ENCODE measurements around the gene ATXN2. TPM values are rescaled to one million over a fixed set of nuclear protein-coding genes. Genes with fewer than 3 reads are reported as not detected.

The ATXN2 gene
- total and polyA plus RNA-seq, 2 of the 4 experiments (the other 2 are of a cell fraction) = 12.4 to 66.5 TPM

DNA sequence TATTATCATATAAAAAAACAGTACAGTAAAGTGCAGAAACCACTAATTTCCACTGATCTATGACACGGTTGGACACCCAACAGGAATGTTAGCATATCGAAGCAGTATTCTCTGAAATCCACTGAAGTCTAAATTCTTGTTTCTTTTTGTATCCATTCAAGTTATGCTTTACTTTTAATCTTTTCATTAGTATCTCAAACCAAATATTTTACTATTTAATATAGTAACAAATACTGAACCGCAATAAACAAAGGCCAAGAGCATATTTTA is 41.1 kb downstream of the ATXN2 start:
- H4K8ac ChIP-seq (ENCODE audit: low read depth in 2 of 2, low read length in 2 of 2) = no peak overlapping the region
- H3K18ac ChIP-seq (ENCODE audit: low read depth, low read length) = no peak overlapping the region
- H2AFZ ChIP-seq (replicated peaks; ENCODE audit: low read length, poor library complexity) = no peak overlapping the region
- no peak overlapping the region for H3K4ac ChIP-seq (ENCODE audit: low read depth, low read length)
- no peak overlapping the region for H2BK120ac ChIP-seq (ENCODE audit: low read depth, low read length)
- H2BK20ac ChIP-seq (ENCODE audit: low read depth, low read length) = no peak overlapping the region
- no peak overlapping the region for H3K4me2 ChIP-seq (ENCODE audit: low read depth, low read length)
- no peak overlapping the region for H2AK9ac ChIP-seq (replicated peaks; ENCODE audit: low read depth, low read length, poor library complexity)
- H3K4me1 ChIP-seq (ENCODE audit: control insufficient read depth, insufficient read depth, low read length) = peaks cover 9% of the 10 kb centered on the region
- ChIA-PET POLR2A (ENCODE audit: unreplicated experiment) (no interaction called here), CTCF (interaction anchor here (1.0 kb wide), 1 partner anchor 14 kb away, joined by 3 read pairs; no protein-coding TSS in a partner anchor)
- no peak; the same call in 1 of the 2 replicates for ATAC-seq (ENCODE audit: low read depth)
- no peak for DNase-seq
- H2BK5ac ChIP-seq (ENCODE audit: low read depth, low read length, poor library complexity, severe bottlenecking) = no peak overlapping the region
- H3K14ac ChIP-seq (replicated peaks; ENCODE audit: low read depth, low read length) = no peak overlapping the region
- H3K9me1 ChIP-seq (ENCODE audit: insufficient read depth, low read length) = 0 out of 2 replicates have a peak, but pooled peaks cover 7% of the 10 kb centered on the region
- H3K56ac ChIP-seq (ENCODE audit: extremely low read depth, insufficient read depth, low read length) = no peak overlapping the region
- H3K9ac ChIP-seq (ENCODE audit: low read depth, low read length) = no peak overlapping the region
- H3K27me3 ChIP-seq (ENCODE audit: control insufficient read depth, insufficient read depth, low read length) = no peaks in the 10 kb centered on the region
- H3K27ac ChIP-seq (ENCODE audit: insufficient read depth, low read length) = no peak overlapping the region
- H4K5ac ChIP-seq (ENCODE audit: low read depth, low read length) = no peak overlapping the region
- H2AK5ac ChIP-seq (ENCODE audit: low read depth, low read length) = no peak overlapping the region
- no peak overlapping the region for H3K23ac ChIP-seq (ENCODE audit: low read depth, low read length)
- H2BK15ac ChIP-seq (ENCODE audit: low read depth, low read length) = no peak overlapping the region
- H4K20me1 ChIP-seq (ENCODE audit: insufficient read depth, low read length) = peaks cover 90% of the 10 kb centered on the region
- intact Hi-C loops (cut with micrococcal nuclease) (loop anchor here (10.0 kb wide), 1 partner anchor 117 kb away; no protein-coding TSS in a partner anchor), dilution Hi-C loops (cut with HindIII; ENCODE audit: low sequenced_read_pairs, unreplicated experiment) (no loop called here), in situ Hi-C loops (cut with MboI; ENCODE audit: low sequenced_read_pairs) (no loop called here)
- no CpG with 5 or more reads among the region's 3 CpGs for WGBS, 2 experiments (ENCODE audit: extremely low coverage in 2 of 2, insufficient read length in 1 of 2)
- peaks cover 16 to 61% of the 10 kb centered on the region in 2 experiments for H3K79me1 ChIP-seq (ENCODE audit: low read depth in 1 of 2, low read length in 2 of 2)
- no peaks in the 10 kb centered on the region for H3K9me3 ChIP-seq (ENCODE audit: control insufficient read depth, insufficient read depth, low read length)
- H3K36me3 ChIP-seq (ENCODE audit: control insufficient read depth, insufficient read depth, low read length) = peaks cover 8% of the 10 kb centered on the region
- TF ChIP-seq SMC3 (IDR thresholded peaks at IDR 0.05; ENCODE audit: low read depth, low read length) = no peak
- TF ChIP-seq, protein P1, sequence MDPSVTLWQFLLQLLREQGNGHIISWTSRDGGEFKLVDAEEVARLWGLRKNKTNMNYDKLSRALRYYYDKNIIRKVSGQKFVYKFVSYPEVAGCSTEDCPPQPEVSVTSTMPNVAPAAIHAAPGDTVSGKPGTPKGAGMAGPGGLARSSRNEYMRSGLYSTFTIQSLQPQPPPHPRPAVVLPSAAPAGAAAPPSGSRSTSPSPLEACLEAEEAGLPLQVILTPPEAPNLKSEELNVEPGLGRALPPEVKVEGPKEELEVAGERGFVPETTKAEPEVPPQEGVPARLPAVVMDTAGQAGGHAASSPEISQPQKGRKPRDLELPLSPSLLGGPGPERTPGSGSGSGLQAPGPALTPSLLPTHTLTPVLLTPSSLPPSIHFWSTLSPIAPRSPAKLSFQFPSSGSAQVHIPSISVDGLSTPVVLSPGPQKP (IDR thresholded peaks at IDR 0.05; ENCODE audit: borderline replicate concordance, low read depth, low read length) = no peak
- TF ChIP-seq RAD21 (IDR thresholded peaks at IDR 0.05; ENCODE audit: low read length) = no peak
- no peak for TF ChIP-seq RCOR1 (IDR thresholded peaks at IDR 0.05; ENCODE audit: insufficient replicate concordance, low read length)
- no peak for TF ChIP-seq BHLHE40 (IDR thresholded peaks at IDR 0.05; ENCODE audit: low read depth, low read length)
- TF ChIP-seq, protein P2, sequence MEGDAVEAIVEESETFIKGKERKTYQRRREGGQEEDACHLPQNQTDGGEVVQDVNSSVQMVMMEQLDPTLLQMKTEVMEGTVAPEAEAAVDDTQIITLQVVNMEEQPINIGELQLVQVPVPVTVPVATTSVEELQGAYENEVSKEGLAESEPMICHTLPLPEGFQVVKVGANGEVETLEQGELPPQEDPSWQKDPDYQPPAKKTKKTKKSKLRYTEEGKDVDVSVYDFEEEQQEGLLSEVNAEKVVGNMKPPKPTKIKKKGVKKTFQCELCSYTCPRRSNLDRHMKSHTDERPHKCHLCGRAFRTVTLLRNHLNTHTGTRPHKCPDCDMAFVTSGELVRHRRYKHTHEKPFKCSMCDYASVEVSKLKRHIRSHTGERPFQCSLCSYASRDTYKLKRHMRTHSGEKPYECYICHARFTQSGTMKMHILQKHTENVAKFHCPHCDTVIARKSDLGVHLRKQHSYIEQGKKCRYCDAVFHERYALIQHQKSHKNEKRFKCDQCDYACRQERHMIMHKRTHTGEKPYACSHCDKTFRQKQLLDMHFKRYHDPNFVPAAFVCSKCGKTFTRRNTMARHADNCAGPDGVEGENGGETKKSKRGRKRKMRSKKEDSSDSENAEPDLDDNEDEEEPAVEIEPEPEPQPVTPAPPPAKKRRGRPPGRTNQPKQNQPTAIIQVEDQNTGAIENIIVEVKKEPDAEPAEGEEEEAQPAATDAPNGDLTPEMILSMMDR (conservative IDR thresholded peaks at IDR 0.05; ENCODE audit: low read depth, low read length) = no peak
- TF ChIP-seq, protein P3, sequence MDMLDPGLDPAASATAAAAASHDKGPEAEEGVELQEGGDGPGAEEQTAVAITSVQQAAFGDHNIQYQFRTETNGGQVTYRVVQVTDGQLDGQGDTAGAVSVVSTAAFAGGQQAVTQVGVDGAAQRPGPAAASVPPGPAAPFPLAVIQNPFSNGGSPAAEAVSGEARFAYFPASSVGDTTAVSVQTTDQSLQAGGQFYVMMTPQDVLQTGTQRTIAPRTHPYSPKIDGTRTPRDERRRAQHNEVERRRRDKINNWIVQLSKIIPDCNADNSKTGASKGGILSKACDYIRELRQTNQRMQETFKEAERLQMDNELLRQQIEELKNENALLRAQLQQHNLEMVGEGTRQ (IDR thresholded peaks at IDR 0.05; ENCODE audit: low read depth, low read length) = no peak
- TF ChIP-seq MAFK (IDR thresholded peaks at IDR 0.05; ENCODE audit: low read depth, low read length) = no peak
- no peak for TF ChIP-seq RFX5 (IDR thresholded peaks at IDR 0.05; ENCODE audit: low read depth, low read length)
- TF ChIP-seq POLR2A (IDR thresholded peaks at IDR 0.05; ENCODE audit: low read depth, low read length) = no peak
- no peak for TF ChIP-seq CHD1 (IDR thresholded peaks at IDR 0.05; ENCODE audit: low read depth, low read length)
- TF ChIP-seq MXI1 (IDR thresholded peaks at IDR 0.05; ENCODE audit: borderline replicate concordance, low read depth, low read length) = no peak
- TF ChIP-seq NFE2L2 (IDR thresholded peaks at IDR 0.05; ENCODE audit: low read depth, low read length) = no peak
- no peak for TF ChIP-seq MAZ (IDR thresholded peaks at IDR 0.05; ENCODE audit: borderline replicate concordance, low read depth, low read length)
- no peak for TF ChIP-seq CEBPB (IDR thresholded peaks at IDR 0.05; ENCODE audit: low read depth, low read length)
- TF ChIP-seq FOS (IDR thresholded peaks at IDR 0.05; ENCODE audit: low read depth, low read length) = no peak
- H4K91ac ChIP-seq (ENCODE audit: insufficient read depth, low read depth, low read length) = no peak overlapping the region
- H3K4me3 ChIP-seq (ENCODE audit: insufficient read depth, low read depth, low read length) = no peak overlapping the region
- no TSS peak for BruUV-seq (replicated peaks)
